GM23338 (cell line): ENCODE results near the gene PVALEF. TPM values are rescaled to one million over a fixed set of nuclear protein-coding genes. Genes with fewer than 3 reads are reported as not detected.

Source experiments
- ATAC-seq: fragments of 200-7000 bp; cut with Tn5 transposase; 3 replicates; pipeline ENCODE4 v1.9.1; 2020
- DNase-seq: peaks from one replicate; pipeline ENCODE4 v3.0.0-alpha.2; 2015; ENCODE audit warnings: low spot score
- H2AFZ ChIP-seq: fragments of 200-600 bp; sonication (generic); 2 replicates; pipeline ENCODE4 v1.8.0; 2016; ENCODE audit warnings: antibody characterized with exemption, mild to moderate bottlenecking, moderate library complexity
- H3F3A ChIP-seq: fragments of 200-600 bp; sonication (generic); replicated peaks from 2 replicates; pipeline ENCODE4 v1.8.0; 2017; ENCODE audit warnings: antibody characterized with exemption, mixed run types, low read depth
- H3K27ac ChIP-seq: fragments of 200-600 bp; sonication (generic); 2 replicates; pipeline ENCODE4 v1.6.1; 2016; ENCODE audit warnings: low read depth
- H3K27me3 ChIP-seq: fragments of 200-600 bp; sonication (generic); 2 replicates; pipeline ENCODE4 v1.8.0; 2016; ENCODE audit warnings: mild to moderate bottlenecking, mixed run types, moderate library complexity; ENCODE audit not compliant: insufficient read depth
- H3K36me3 ChIP-seq: fragments of 200-600 bp; sonication (generic); 2 replicates; pipeline ENCODE4 v1.8.0; 2016; ENCODE audit warnings: mild to moderate bottlenecking; ENCODE audit not compliant: insufficient read depth
- H3K4me1 ChIP-seq: fragments of 200-600 bp; sonication (generic); 2 replicates; pipeline ENCODE4 v1.8.0; 2016; ENCODE audit warnings: mild to moderate bottlenecking, moderate library complexity; ENCODE audit not compliant: insufficient read depth
- H3K4me2 ChIP-seq: fragments of 200-600 bp; sonication (generic); 2 replicates; pipeline ENCODE4 v1.7.1; 2017; ENCODE audit warnings: mixed run types
- H3K4me3 ChIP-seq: fragments of 200-600 bp; sonication (generic); 2 replicates; pipeline ENCODE4 v1.6.1; 2016; ENCODE audit warnings: mixed run types
- H3K79me2 ChIP-seq: fragments of 200-600 bp; sonication (generic); replicated peaks from 2 replicates; pipeline ENCODE4 v1.8.0; 2017; ENCODE audit warnings: mild to moderate bottlenecking; ENCODE audit not compliant: insufficient read depth
- H3K9me2 ChIP-seq: fragments of 200-600 bp; sonication (generic); 2 replicates; pipeline ENCODE4 v1.8.0; 2017; ENCODE audit not compliant: insufficient read depth
- H4K20me1 ChIP-seq: fragments of 200-600 bp; sonication (generic); replicated peaks from 2 replicates; pipeline ENCODE4 v1.8.0; 2017; ENCODE audit warnings: mild to moderate bottlenecking; ENCODE audit not compliant: insufficient read depth
- H3K27ac Mint-ChIP-seq: 2 replicates; pipeline ENCODE4 v1.8.0; 2020; ENCODE audit warnings: inconsistent platforms, mild to moderate bottlenecking, moderate library complexity, mixed read lengths
- H3K27me3 Mint-ChIP-seq: 3 replicates; pipeline ENCODE4 v1.8.0; 2022; ENCODE audit warnings: low read depth, mild to moderate bottlenecking, moderate library complexity, mixed read lengths, inconsistent platforms; ENCODE audit not compliant: insufficient read depth, poor library complexity
- H3K36me3 Mint-ChIP-seq: 3 replicates; pipeline ENCODE4 v1.8.0; 2021; ENCODE audit warnings: low read depth, mild to moderate bottlenecking, inconsistent platforms, moderate library complexity, mixed read lengths
- H3K4me1 Mint-ChIP-seq: 3 replicates; pipeline ENCODE4 v1.8.0; 2020; ENCODE audit warnings: mild to moderate bottlenecking, inconsistent platforms, mixed read lengths
- H3K4me3 Mint-ChIP-seq: 3 replicates; pipeline ENCODE4 v1.8.0; 2021; ENCODE audit warnings: moderate library complexity, mild to moderate bottlenecking, inconsistent platforms, mixed read lengths
- H3K9me3 Mint-ChIP-seq: 3 replicates; pipeline ENCODE4 v1.8.0; 2020; ENCODE audit warnings: moderate library complexity, mild to moderate bottlenecking, inconsistent platforms, mixed read lengths
- CREB1 ChIP-seq: fragments of 250-450 bp; sonication (Bioruptor Pico); IDR thresholded peaks from 2 replicates; pipeline ENCODE4 v1.5.0; 2020; ENCODE audit warnings: low read depth, mild to moderate bottlenecking, moderate library complexity
- EZH2 ChIP-seq: fragments of 200-600 bp; sonication (generic); IDR thresholded peaks from one replicate; pipeline ENCODE4 v1.8.0; 2017; ENCODE audit warnings: antibody characterized with exemption, mild to moderate bottlenecking, low read depth; ENCODE audit not compliant: unreplicated experiment
- EZH2phosphoT487 ChIP-seq: fragments of 200-600 bp; sonication (generic); IDR thresholded peaks from one replicate; pipeline ENCODE4 v1.8.1; 2018; ENCODE audit warnings: antibody characterized with exemption; ENCODE audit not compliant: unreplicated experiment
- JUNB ChIP-seq: IDR thresholded peaks from one replicate; pipeline ENCODE4 v1.6.1; 2016; ENCODE audit warnings: antibody characterized with exemption; ENCODE audit not compliant: unreplicated experiment
- NANOG ChIP-seq: IDR thresholded peaks from 2 replicates; pipeline ENCODE4 v1.6.1; 2016; ENCODE audit warnings: antibody characterized with exemption, borderline replicate concordance
- POLR2AphosphoS5 ChIP-seq: IDR thresholded peaks from 2 replicates; pipeline ENCODE4 v1.6.1; 2016; ENCODE audit warnings: antibody characterized with exemption, low read depth
- STAT1 ChIP-seq: IDR thresholded peaks from one replicate; pipeline ENCODE4 v1.6.1; 2016; ENCODE audit warnings: antibody characterized with exemption; ENCODE audit not compliant: unreplicated experiment
- ZNF114 ChIP-seq: fragments of 250-450 bp; sonication (Bioruptor Pico); IDR thresholded peaks from 2 replicates; pipeline ENCODE4 v1.5.0; 2020; ENCODE audit warnings: mild to moderate bottlenecking, moderate library complexity
- ZNF331 ChIP-seq: fragments of 250-450 bp; sonication (Bioruptor Pico); IDR thresholded peaks from 2 replicates; pipeline ENCODE4 v1.5.0; 2020; ENCODE audit warnings: low read depth, mild to moderate bottlenecking, moderate library complexity
- polyA plus RNA-seq: library from polyadenylated mRNA; unstranded; fragments of >200 nt; fragmentation: Nextera tagmentation; extraction: Ambion mirVana; gene quantifications from 2 replicates; pipeline ENCODE4 v1.2.1, GENCODE V29; 2016
- total RNA-seq: library from RNA; depleted of rRNA; stranded (reverse); fragments of >200 nt; shearing (Covaris generic); gene quantifications from 2 replicates; pipeline ENCODE4 v1.2.3, GENCODE V29; 2014
- TF ChIP-seq, protein P1 (sequence below): fragments of 250-450 bp; sonication (Bioruptor Pico); IDR thresholded peaks from 2 replicates; pipeline ENCODE4 v1.5.0; 2020; ENCODE audit warnings: mild to moderate bottlenecking, moderate library complexity
- TF ChIP-seq, protein P2 (sequence below), 2 experiments: fragments of 200-600 bp in 1 of 2; sonication (generic) in 1 of 2; conservative IDR thresholded peaks; 2 replicates each; pipeline versions ENCODE4 v1.5.1 to v1.6.1; 2016 to 2017; ENCODE audit warnings: antibody characterized with exemption in 2 of 2, low read depth in 2 of 2, mild to moderate bottlenecking in 2 of 2, moderate library complexity in 1 of 2
- TF ChIP-seq, protein P3 (sequence below): IDR thresholded peaks from one replicate; pipeline ENCODE4 v1.6.1; 2018; ENCODE audit warnings: antibody characterized with exemption; ENCODE audit not compliant: unreplicated experiment
- TF ChIP-seq, protein P4 (sequence below): IDR thresholded peaks from 2 replicates; pipeline ENCODE4 v1.6.1; 2016; ENCODE audit warnings: antibody characterized with exemption

PVALEF gene
- total and polyA plus RNA-seq, 2 experiments from 2014 or later, result not detected

DNA sequence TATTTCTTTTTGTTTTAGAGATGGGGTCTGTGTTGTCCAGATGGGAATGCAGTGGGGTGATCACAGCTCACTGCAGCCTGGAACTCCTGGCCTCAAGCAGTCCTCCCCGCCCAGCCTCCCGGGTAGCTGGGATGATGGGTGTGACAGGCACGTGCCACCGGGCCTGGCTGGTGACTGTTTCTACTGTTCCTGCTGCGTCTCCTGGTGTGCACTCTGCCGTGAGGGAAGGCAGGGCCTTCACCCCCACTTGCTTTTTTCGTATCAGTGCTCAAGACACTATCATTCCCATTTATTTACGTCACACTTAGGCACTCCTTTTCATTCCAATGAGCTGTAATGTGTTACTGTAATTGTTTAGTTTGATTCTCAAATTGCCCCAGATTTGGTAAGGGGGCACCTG is 25.3 kb upstream of the PVALEF start:
- Mint-ChIP-seq H3K27ac (no peak overlapping the region), H3K4me1 (no peaks in the 10 kb centered on the region), H3K36me3 (no peaks in the 10 kb centered on the region; the same call in 2 of the 3 replicates), H3K27me3 (peaks cover 24% of the 10 kb centered on the region), H3K4me3 (no peak overlapping the region), H3K9me3 (peaks cover 18% of the 10 kb centered on the region)
- Histone ChIP-seq H3K9me2 (no peaks in the 10 kb centered on the region), H3K4me1 (no peaks in the 10 kb centered on the region), H3K36me3 (no peaks in the 10 kb centered on the region), H3K27me3 (no peaks in the 10 kb centered on the region), H3K4me2 (no peak overlapping the region), H3F3A (peaks cover 16% of the 10 kb centered on the region), H3K27ac (no peak overlapping the region), H3K79me2 (no peaks in the 10 kb centered on the region), H4K20me1 (no peaks in the 10 kb centered on the region), H3K4me3 (no peak overlapping the region), H2AFZ (no peak overlapping the region)
- TF ChIP-seq, protein P1, sequence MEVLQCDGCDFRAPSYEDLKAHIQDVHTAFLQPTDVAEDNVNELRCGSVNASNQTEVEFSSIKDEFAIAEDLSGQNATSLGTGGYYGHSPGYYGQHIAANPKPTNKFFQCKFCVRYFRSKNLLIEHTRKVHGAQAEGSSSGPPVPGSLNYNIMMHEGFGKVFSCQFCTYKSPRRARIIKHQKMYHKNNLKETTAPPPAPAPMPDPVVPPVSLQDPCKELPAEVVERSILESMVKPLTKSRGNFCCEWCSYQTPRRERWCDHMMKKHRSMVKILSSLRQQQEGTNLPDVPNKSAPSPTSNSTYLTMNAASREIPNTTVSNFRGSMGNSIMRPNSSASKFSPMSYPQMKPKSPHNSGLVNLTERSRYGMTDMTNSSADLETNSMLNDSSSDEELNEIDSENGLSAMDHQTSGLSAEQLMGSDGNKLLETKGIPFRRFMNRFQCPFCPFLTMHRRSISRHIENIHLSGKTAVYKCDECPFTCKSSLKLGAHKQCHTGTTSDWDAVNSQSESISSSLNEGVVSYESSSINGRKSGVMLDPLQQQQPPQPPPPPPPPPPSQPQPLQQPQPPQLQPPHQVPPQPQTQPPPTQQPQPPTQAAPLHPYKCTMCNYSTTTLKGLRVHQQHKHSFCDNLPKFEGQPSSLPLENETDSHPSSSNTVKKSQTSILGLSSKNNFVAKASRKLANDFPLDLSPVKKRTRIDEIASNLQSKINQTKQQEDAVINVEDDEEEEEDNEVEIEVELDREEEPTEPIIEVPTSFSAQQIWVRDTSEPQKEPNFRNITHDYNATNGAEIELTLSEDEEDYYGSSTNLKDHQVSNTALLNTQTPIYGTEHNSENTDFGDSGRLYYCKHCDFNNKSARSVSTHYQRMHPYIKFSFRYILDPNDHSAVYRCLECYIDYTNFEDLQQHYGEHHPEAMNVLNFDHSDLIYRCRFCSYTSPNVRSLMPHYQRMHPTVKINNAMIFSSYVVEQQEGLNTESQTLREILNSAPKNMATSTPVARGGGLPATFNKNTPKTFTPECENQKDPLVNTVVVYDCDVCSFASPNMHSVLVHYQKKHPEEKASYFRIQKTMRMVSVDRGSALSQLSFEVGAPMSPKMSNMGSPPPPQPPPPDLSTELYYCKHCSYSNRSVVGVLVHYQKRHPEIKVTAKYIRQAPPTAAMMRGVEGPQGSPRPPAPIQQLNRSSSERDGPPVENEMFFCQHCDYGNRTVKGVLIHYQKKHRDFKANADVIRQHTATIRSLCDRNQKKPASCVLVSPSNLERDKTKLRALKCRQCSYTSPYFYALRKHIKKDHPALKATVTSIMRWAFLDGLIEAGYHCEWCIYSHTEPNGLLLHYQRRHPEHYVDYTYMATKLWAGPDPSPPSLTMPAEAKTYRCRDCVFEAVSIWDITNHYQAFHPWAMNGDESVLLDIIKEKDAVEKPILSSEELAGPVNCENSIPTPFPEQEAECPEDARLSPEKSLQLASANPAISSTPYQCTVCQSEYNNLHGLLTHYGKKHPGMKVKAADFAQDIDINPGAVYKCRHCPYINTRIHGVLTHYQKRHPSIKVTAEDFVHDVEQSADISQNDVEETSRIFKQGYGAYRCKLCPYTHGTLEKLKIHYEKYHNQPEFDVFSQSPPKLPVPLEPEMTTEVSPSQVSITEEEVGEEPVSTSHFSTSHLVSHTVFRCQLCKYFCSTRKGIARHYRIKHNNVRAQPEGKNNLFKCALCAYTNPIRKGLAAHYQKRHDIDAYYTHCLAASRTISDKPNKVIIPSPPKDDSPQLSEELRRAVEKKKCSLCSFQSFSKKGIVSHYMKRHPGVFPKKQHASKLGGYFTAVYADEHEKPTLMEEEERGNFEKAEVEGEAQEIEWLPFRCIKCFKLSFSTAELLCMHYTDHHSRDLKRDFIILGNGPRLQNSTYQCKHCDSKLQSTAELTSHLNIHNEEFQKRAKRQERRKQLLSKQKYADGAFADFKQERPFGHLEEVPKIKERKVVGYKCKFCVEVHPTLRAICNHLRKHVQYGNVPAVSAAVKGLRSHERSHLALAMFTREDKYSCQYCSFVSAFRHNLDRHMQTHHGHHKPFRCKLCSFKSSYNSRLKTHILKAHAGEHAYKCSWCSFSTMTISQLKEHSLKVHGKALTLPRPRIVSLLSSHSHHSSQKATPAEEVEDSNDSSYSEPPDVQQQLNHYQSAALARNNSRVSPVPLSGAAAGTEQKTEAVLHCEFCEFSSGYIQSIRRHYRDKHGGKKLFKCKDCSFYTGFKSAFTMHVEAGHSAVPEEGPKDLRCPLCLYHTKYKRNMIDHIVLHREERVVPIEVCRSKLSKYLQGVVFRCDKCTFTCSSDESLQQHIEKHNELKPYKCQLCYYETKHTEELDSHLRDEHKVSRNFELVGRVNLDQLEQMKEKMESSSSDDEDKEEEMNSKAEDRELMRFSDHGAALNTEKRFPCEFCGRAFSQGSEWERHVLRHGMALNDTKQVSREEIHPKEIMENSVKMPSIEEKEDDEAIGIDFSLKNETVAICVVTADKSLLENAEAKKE (CRISPR knock-in tag), result no peak
- no peak for TF ChIP-seq CREB1
- TF ChIP-seq, protein P2, sequence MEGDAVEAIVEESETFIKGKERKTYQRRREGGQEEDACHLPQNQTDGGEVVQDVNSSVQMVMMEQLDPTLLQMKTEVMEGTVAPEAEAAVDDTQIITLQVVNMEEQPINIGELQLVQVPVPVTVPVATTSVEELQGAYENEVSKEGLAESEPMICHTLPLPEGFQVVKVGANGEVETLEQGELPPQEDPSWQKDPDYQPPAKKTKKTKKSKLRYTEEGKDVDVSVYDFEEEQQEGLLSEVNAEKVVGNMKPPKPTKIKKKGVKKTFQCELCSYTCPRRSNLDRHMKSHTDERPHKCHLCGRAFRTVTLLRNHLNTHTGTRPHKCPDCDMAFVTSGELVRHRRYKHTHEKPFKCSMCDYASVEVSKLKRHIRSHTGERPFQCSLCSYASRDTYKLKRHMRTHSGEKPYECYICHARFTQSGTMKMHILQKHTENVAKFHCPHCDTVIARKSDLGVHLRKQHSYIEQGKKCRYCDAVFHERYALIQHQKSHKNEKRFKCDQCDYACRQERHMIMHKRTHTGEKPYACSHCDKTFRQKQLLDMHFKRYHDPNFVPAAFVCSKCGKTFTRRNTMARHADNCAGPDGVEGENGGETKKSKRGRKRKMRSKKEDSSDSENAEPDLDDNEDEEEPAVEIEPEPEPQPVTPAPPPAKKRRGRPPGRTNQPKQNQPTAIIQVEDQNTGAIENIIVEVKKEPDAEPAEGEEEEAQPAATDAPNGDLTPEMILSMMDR (conservative IDR thresholded peaks at IDR 0.05; ENCODE audit: low read depth in 2 of 2), result no peak
- no peak for TF ChIP-seq EZH2
- TF ChIP-seq STAT1, result no peak
- no peak for TF ChIP-seq JUNB
- TF ChIP-seq ZNF331 (CRISPR knock-in tag), result no peak
- no peak for TF ChIP-seq ZNF114 (CRISPR knock-in tag)
- TF ChIP-seq NANOG, result no peak
- no peak for TF ChIP-seq POLR2AphosphoS5
- TF ChIP-seq, protein P3, sequence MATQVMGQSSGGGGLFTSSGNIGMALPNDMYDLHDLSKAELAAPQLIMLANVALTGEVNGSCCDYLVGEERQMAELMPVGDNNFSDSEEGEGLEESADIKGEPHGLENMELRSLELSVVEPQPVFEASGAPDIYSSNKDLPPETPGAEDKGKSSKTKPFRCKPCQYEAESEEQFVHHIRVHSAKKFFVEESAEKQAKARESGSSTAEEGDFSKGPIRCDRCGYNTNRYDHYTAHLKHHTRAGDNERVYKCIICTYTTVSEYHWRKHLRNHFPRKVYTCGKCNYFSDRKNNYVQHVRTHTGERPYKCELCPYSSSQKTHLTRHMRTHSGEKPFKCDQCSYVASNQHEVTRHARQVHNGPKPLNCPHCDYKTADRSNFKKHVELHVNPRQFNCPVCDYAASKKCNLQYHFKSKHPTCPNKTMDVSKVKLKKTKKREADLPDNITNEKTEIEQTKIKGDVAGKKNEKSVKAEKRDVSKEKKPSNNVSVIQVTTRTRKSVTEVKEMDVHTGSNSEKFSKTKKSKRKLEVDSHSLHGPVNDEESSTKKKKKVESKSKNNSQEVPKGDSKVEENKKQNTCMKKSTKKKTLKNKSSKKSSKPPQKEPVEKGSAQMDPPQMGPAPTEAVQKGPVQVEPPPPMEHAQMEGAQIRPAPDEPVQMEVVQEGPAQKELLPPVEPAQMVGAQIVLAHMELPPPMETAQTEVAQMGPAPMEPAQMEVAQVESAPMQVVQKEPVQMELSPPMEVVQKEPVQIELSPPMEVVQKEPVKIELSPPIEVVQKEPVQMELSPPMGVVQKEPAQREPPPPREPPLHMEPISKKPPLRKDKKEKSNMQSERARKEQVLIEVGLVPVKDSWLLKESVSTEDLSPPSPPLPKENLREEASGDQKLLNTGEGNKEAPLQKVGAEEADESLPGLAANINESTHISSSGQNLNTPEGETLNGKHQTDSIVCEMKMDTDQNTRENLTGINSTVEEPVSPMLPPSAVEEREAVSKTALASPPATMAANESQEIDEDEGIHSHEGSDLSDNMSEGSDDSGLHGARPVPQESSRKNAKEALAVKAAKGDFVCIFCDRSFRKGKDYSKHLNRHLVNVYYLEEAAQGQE, result no peak
- TF ChIP-seq EZH2phosphoT487, result no peak
- TF ChIP-seq, protein P4, sequence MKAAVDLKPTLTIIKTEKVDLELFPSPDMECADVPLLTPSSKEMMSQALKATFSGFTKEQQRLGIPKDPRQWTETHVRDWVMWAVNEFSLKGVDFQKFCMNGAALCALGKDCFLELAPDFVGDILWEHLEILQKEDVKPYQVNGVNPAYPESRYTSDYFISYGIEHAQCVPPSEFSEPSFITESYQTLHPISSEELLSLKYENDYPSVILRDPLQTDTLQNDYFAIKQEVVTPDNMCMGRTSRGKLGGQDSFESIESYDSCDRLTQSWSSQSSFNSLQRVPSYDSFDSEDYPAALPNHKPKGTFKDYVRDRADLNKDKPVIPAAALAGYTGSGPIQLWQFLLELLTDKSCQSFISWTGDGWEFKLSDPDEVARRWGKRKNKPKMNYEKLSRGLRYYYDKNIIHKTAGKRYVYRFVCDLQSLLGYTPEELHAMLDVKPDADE, result no peak
- ATAC-seq (no peak), DNase-seq (no peak)
